Measurements from ENCODE around the gene C19orf73. TPM values are rescaled to one million over a fixed set of nuclear protein-coding genes. Genes with fewer than 3 reads are reported as not detected.
A peak's percentile ranks its signal among the peaks of the same experiment; 100 is the strongest.

C19orf73 gene
- total and polyA plus RNA-seq, 9 of the 15 experiments (the other 6 are each of a cell fraction or from before 2014, with no cell fraction given) = 0.08 to 7.4 (median 1.4) TPM

- 0 out of 2 replicates have a peak, but pooled peaks have one; percentile 30 for TF ChIP-seq E2F1 (CRISPR knock-in tag; IDR thresholded peaks at IDR 0.05)
- peak; percentile 56 for TF ChIP-seq HMGN3 (IDR thresholded peaks at IDR 0.05; ENCODE audit: borderline replicate concordance, extremely low read depth, insufficient read length, low read depth, low read length)
- peak; percentile 32 for TF ChIP-seq POLR2B (IDR thresholded peaks at IDR 0.05; ENCODE audit: low read depth, partially characterized antibody)
- no peak for TF ChIP-seq ZNF197 (CRISPR knock-in tag; IDR thresholded peaks at IDR 0.05; ENCODE audit: low read depth)
- TF ChIP-seq, protein P1, sequence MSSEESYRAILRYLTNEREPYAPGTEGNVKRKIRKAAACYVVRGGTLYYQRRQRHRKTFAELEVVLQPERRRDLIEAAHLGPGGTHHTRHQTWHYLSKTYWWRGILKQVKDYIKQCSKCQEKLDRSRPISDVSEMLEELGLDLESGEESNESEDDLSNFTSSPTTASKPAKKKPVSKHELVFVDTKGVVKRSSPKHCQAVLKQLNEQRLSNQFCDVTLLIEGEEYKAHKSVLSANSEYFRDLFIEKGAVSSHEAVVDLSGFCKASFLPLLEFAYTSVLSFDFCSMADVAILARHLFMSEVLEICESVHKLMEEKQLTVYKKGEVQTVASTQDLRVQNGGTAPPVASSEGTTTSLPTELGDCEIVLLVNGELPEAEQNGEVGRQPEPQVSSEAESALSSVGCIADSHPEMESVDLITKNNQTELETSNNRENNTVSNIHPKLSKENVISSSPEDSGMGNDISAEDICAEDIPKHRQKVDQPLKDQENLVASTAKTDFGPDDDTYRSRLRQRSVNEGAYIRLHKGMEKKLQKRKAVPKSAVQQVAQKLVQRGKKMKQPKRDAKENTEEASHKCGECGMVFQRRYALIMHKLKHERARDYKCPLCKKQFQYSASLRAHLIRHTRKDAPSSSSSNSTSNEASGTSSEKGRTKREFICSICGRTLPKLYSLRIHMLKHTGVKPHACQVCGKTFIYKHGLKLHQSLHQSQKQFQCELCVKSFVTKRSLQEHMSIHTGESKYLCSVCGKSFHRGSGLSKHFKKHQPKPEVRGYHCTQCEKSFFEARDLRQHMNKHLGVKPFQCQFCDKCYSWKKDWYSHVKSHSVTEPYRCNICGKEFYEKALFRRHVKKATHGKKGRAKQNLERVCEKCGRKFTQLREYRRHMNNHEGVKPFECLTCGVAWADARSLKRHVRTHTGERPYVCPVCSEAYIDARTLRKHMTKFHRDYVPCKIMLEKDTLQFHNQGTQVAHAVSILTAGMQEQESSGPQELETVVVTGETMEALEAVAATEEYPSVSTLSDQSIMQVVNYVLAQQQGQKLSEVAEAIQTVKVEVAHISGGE (CRISPR knock-in tag; IDR thresholded peaks at IDR 0.05) = no peak
- no peak for TF ChIP-seq LCOR (CRISPR knock-in tag; IDR thresholded peaks at IDR 0.05)
- TF ChIP-seq E2F6 (IDR thresholded peaks at IDR 0.05; ENCODE audit: borderline replicate concordance in 1 of 2, extremely low read depth in 1 of 2, insufficient read depth in 1 of 2, insufficient read length in 1 of 2, low read depth in 1 of 2, low read length in 1 of 2, poor library complexity in 1 of 2, severe bottlenecking in 1 of 2) = peak; percentile 19 to 42
- TF ChIP-seq MAZ (CRISPR knock-in tag; conservative IDR thresholded peaks at IDR 0.05 in 1 of 2, IDR thresholded peaks at IDR 0.05 in 1 of 2) = peak; percentile 29 to 72; a peak in 2 of 4 replicates
- TF ChIP-seq, protein P2, sequence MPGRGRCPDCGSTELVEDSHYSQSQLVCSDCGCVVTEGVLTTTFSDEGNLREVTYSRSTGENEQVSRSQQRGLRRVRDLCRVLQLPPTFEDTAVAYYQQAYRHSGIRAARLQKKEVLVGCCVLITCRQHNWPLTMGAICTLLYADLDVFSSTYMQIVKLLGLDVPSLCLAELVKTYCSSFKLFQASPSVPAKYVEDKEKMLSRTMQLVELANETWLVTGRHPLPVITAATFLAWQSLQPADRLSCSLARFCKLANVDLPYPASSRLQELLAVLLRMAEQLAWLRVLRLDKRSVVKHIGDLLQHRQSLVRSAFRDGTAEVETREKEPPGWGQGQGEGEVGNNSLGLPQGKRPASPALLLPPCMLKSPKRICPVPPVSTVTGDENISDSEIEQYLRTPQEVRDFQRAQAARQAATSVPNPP (IDR thresholded peaks at IDR 0.05; ENCODE audit: borderline replicate concordance, insufficient read depth, insufficient read length) = no peak
- peak; percentile 36; the same call in 1 of the 2 replicates for TF ChIP-seq PHF8 (IDR thresholded peaks at IDR 0.05; ENCODE audit: borderline replicate concordance, low read length)
- peak; percentile 14; the same call in 1 of the 2 replicates for TF ChIP-seq JUND (IDR thresholded peaks at IDR 0.05; ENCODE audit: borderline replicate concordance, low read depth, low read length)
- no peak for TF ChIP-seq JUND (tag; IDR thresholded peaks at IDR 0.05; ENCODE audit: borderline replicate concordance, low read depth, low read length)
- peak; percentile 59; the same call in 1 of the 2 replicates for TF ChIP-seq L3MBTL2 (IDR thresholded peaks at IDR 0.05)
- TF ChIP-seq SRSF1 (IDR thresholded peaks at IDR 0.05; ENCODE audit: low read depth, low read length) = no peak
- TF ChIP-seq TCF7L2 (IDR thresholded peaks at IDR 0.05; ENCODE audit: low read depth, low read length) = 0 out of 2 replicates have a peak, but pooled peaks have one; percentile 8
- TF ChIP-seq CTBP1 (IDR thresholded peaks at IDR 0.05; ENCODE audit: borderline replicate concordance) = peak; percentile 61; the same call in 1 of the 2 replicates
- 0 out of 2 replicates have a peak, but pooled peaks have one; percentile 62 for TF ChIP-seq ATF7 (IDR thresholded peaks at IDR 0.05)
- TF ChIP-seq ESRRA (IDR thresholded peaks at IDR 0.05; ENCODE audit: borderline replicate concordance, low read depth) = peak; percentile 36; the same call in 1 of the 2 replicates
- peak; percentile 79 for TF ChIP-seq ASH1L (IDR thresholded peaks at IDR 0.05; ENCODE audit: borderline replicate concordance, low read depth, partially characterized antibody)
These were observed 24.0 kb upstream of the C19orf73 start (continued) for GRCh38 chr19:49142866-49143335.

Measured in K562 (cell line).